Lower lobe of right lung (tissue), 2 donors: ENCODE data around the gene IPCEF1. TPM values are rescaled to one million over a fixed set of nuclear protein-coding genes. Genes with fewer than 3 reads are reported as not detected.

Source experiments
- ATAC-seq, 2 donors: fragments of 200-7000 bp; cut with Tn5 transposase; one replicate each; pipeline ENCODE4 v1.9.1; 2020 to 2022; ENCODE audit warnings: mild to moderate bottlenecking in 2 of 2, moderate library complexity in 2 of 2
- DNase-seq: peaks from one replicate; pipeline ENCODE4 v3.0.0-alpha.2; 2020
- H3K27ac ChIP-seq: fragments of 200-600 bp; one replicate; pipeline ENCODE4 v1.8.0; 2022
- H3K27me3 ChIP-seq: fragments of 200-600 bp; one replicate; pipeline ENCODE4 v1.8.0; 2022; ENCODE audit warnings: low read depth
- H3K36me3 ChIP-seq: fragments of 200-600 bp; one replicate; pipeline ENCODE4 v1.8.0; 2022; ENCODE audit warnings: mild to moderate bottlenecking
- H3K4me1 ChIP-seq: fragments of 200-600 bp; one replicate; pipeline ENCODE4 v1.8.0; 2022
- H3K4me3 ChIP-seq: fragments of 200-600 bp; one replicate; pipeline ENCODE4 v1.8.0; 2022; ENCODE audit warnings: mild to moderate bottlenecking
- H3K9me3 ChIP-seq: fragments of 200-600 bp; one replicate; pipeline ENCODE4 v1.8.0; 2022
- intact Hi-C: fragments of 100-400 bp; cut with DNase I; formaldehyde crosslinking; loops from one replicate; pipeline ENCODE4 v1.11.0; 2022
- total RNA-seq: library from RNA; stranded (reverse); fragmentation: NEBNext Ultra II Directional; extraction: Animal tissue kit (Norgen Biotek cat#: 25700); gene quantifications from one replicate; pipeline ENCODE4 v1.2.1, GENCODE V29; 2021
- TF ChIP-seq, protein P1 (sequence below): fragments of 200-600 bp; IDR thresholded peaks from one replicate; pipeline ENCODE4 v1.8.0; 2022; ENCODE audit warnings: antibody characterized with exemption, mild to moderate bottlenecking
- donor health status: DM: no; HTN: yes; CAD: no; lungs with severe emphysema.

IPCEF1 gene
- total RNA-seq, 1 donor from 2014 or later, result 7.9 TPM

DNA sequence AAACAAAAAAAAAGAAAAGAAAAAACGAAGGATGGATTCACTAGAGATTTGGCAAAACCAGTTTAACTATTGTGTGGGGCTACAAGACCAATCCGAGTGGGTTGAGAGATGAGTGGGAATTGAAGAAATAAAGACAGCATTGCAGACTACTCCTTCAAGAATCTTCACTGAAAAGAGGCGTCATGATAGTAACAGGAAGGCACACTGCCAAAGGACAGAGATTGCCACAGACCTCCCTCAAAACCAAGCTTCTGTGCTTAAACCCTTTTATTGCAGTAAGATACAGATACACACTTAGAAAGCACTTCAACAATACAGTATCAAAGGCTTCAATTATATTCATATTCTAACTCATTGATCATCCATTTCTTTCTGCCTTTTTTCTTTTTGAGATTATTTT lies 103.9 kb downstream of the IPCEF1 start:
- H3K36me3 ChIP-seq, result no peaks in the 10 kb centered on the region
- no peak overlapping the region for H3K27ac ChIP-seq
- intact Hi-C loops, result no loop called here
- H3K9me3 ChIP-seq, result no peaks in the 10 kb centered on the region
- DNase-seq (no peak), ATAC-seq (no peak)
- no peaks in the 10 kb centered on the region for H3K27me3 ChIP-seq
- TF ChIP-seq, protein P1, sequence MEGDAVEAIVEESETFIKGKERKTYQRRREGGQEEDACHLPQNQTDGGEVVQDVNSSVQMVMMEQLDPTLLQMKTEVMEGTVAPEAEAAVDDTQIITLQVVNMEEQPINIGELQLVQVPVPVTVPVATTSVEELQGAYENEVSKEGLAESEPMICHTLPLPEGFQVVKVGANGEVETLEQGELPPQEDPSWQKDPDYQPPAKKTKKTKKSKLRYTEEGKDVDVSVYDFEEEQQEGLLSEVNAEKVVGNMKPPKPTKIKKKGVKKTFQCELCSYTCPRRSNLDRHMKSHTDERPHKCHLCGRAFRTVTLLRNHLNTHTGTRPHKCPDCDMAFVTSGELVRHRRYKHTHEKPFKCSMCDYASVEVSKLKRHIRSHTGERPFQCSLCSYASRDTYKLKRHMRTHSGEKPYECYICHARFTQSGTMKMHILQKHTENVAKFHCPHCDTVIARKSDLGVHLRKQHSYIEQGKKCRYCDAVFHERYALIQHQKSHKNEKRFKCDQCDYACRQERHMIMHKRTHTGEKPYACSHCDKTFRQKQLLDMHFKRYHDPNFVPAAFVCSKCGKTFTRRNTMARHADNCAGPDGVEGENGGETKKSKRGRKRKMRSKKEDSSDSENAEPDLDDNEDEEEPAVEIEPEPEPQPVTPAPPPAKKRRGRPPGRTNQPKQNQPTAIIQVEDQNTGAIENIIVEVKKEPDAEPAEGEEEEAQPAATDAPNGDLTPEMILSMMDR, result no peak
- H3K4me1 ChIP-seq, result no peaks in the 10 kb centered on the region
- no peak overlapping the region for H3K4me3 ChIP-seq

DNA sequence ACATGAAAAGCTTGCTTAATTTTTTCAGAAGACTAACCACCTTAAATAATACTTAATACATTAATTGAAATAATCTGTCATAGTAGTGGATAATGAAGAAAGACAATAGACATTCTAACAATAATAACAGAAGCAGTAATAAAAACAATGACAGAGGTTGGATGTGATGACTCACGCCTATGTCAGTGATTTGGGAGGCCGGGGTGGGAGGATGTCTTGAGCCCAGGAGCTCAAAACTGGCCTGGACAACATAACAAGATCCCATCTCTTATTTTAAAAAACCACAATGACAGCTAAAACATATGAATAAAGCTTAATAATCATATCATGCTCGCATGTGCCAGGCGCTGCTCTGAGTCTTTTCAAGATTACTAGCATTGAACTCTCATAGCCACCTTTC lies 105.5 kb downstream of the IPCEF1 start:
- TF ChIP-seq, protein P1, result no peak
- Histone ChIP-seq H3K36me3 (no peaks in the 10 kb centered on the region), H3K27ac (no peak overlapping the region), H3K27me3 (no peaks in the 10 kb centered on the region), H3K4me3 (no peak overlapping the region), H3K9me3 (no peaks in the 10 kb centered on the region), H3K4me1 (no peaks in the 10 kb centered on the region)
- DNase-seq, result no peak
- intact Hi-C loops, result no loop called here
- ATAC-seq, result no peak

DNA sequence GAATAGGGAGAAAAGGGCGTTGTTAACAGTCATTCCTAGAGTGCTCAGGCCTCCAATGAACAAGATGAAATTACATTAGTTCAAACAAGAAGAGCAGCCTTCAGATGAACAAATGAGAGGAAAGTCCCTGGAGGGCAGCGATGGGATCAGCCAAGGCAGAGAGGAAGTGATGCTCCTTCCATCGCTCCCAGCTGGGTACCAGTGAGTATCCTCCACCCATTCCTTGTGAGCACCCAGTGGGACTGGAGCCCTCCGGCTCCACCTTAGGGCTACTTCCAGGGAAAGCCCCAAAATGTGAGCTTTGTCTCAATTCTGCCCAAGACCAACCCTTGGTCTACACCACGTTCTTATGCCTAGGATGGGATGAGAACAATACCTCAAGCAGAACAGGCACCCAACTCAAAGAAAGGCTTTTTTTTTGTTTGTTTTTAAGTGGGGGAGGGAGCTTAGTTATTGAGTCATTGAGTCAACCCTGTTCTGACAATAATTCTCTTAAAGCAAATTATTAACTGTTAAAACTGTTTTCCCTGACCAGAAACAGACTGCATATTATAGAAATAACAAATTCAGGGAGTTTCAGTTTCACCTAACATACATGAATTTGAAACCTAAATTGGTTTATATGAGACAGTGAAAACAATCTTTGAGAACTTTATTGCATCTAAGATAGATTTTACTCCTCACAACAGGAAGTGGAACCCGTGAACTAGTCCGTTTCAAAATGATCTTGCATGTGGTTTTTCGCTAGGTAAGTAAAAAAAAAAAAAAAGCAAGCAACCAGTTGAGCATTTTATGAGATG lies 106.9 kb downstream of the IPCEF1 start:
- H3K9me3 ChIP-seq, result no peaks in the 10 kb centered on the region
- TF ChIP-seq, protein P1, result no peak
- intact Hi-C loops, result no loop called here
- ATAC-seq (peak in 1 of 2 donors; percentile 18), DNase-seq (no peak)
- peaks cover 6% of the 10 kb centered on the region for H3K4me1 ChIP-seq
- no peaks in the 10 kb centered on the region for H3K27me3 ChIP-seq
- H3K36me3 ChIP-seq, result no peaks in the 10 kb centered on the region
- H3K27ac ChIP-seq, result peak overlapping the region; percentile 44
- no peak overlapping the region for H3K4me3 ChIP-seq

DNA sequence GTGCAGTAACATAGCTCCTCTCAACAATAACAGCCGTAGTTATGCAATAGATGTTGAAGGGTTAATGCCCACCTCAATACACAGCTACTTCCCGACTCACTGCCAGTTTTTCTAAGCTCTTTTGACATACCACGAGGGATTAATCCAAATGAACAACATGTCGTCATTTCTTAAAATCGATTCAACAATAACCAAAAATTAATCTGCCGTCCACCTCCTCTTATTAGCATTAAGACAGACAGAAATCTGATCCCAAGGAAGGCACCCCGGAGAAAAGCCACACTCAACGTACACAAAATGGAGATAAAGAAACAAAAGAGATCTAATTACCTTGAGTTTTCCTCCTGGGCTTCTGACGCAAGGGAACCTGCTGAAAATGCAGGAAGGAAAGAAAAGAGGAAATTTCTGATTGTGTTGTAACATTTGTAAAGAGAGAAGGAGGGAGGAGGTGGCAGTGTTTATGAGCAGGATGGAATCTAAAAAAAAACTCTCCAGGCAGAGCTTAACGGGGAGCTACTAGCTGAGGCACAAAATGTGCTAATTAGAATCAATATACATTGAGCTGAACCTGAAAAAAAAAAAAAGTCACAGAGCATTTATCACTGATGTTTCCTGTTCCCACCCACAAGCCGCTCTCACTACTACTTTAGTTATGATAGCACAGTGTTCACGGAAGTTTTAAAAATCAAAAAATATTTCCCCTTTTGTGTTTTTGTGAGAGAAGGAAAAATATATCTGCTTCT lies 109.3 kb downstream of the IPCEF1 start:
- Histone ChIP-seq H3K4me1 (peaks cover 11% of the 10 kb centered on the region), H3K9me3 (no peaks in the 10 kb centered on the region), H3K27ac (peak overlapping the region; percentile 34), H3K27me3 (no peaks in the 10 kb centered on the region), H3K4me3 (peak overlapping the region; percentile 44), H3K36me3 (no peaks in the 10 kb centered on the region)
- DNase-seq (no peak), ATAC-seq (peak; percentile 29 to 56)
- intact Hi-C loops, result no loop called here
- TF ChIP-seq, protein P1, result no peak

DNA sequence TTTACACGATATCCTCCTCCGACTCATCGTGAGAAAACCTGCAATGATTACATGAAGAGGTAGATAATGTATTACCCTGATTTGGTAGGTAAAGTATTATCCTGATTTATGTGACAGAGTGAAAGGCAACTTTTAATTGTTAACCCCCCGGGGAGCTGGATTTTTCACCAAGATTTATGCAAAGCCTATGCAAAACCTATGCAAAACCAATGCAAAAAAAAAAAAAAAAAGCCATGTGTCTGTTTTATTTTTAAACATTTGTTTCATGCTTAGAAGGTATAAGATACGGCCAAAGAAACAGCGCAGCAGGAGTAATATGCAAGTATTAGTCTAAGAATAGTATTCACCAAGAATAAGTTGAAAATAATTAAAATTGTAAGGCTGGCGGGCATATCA lies 109.9 kb downstream of the IPCEF1 start:
- H3K4me3 ChIP-seq, result peak overlapping the region; percentile 44
- no peaks in the 10 kb centered on the region for H3K36me3 ChIP-seq
- no peaks in the 10 kb centered on the region for H3K27me3 ChIP-seq
- no peak for DNase-seq
- intact Hi-C loops, result no loop called here
- no peaks in the 10 kb centered on the region for H3K9me3 ChIP-seq
- no peak for ATAC-seq
- TF ChIP-seq, protein P1, result no peak
- H3K27ac ChIP-seq, result peak overlapping the region; percentile 34
- peaks cover 11% of the 10 kb centered on the region for H3K4me1 ChIP-seq
